IMR-90 (cell line): ENCODE results near the gene ZNF559.

Experiments used
- BHLHE40 ChIP-seq: fragments of 150-350 bp; IDR thresholded peaks from 2 replicates; pipeline ENCODE4 v1.6.1; 2016; ENCODE audit warnings: mild to moderate bottlenecking, low read depth, low read length
- CEBPB ChIP-seq: IDR thresholded peaks from 2 replicates; pipeline ENCODE4 v1.6.1; 2012; ENCODE audit warnings: low read depth, low read length, improper control_type of control experiment
- CTCF ChIP-seq: conservative IDR thresholded peaks from 2 replicates; pipeline ENCODE4 v1.5.1; 2012; ENCODE audit warnings: mild to moderate bottlenecking, low read depth, low read length, improper control_type of control experiment
- MAZ ChIP-seq: IDR thresholded peaks from 2 replicates; pipeline ENCODE4 v1.6.1; 2012; ENCODE audit warnings: low read depth, mild to moderate bottlenecking, low read length, improper control_type of control experiment, moderate library complexity, borderline replicate concordance
- POLR2A ChIP-seq: IDR thresholded peaks from 2 replicates; pipeline ENCODE4 v1.6.1; 2012; ENCODE audit warnings: mild to moderate bottlenecking, low read depth, low read length
- TF ChIP-seq, protein P1 (sequence below): fragments of 150-350 bp; IDR thresholded peaks from 2 replicates; pipeline ENCODE4 v1.6.1; 2017; ENCODE audit warnings: mild to moderate bottlenecking, antibody characterized with exemption, low read length, low read depth

- TF ChIP-seq CTCF (no peak), MAZ (no peak), POLR2A (no peak), CEBPB (peak; percentile 41; the same call in 1 of the 2 replicates), BHLHE40 (no peak)
- TF ChIP-seq, protein P1, sequence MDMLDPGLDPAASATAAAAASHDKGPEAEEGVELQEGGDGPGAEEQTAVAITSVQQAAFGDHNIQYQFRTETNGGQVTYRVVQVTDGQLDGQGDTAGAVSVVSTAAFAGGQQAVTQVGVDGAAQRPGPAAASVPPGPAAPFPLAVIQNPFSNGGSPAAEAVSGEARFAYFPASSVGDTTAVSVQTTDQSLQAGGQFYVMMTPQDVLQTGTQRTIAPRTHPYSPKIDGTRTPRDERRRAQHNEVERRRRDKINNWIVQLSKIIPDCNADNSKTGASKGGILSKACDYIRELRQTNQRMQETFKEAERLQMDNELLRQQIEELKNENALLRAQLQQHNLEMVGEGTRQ: no peak
Observed at GRCh38 chr19:9306443-9306842, 17.5 kb upstream of the ZNF559 start.
